Activated T-cell treated with anti-CD3 and anti-CD28 coated beads, Interleukin-2, amount 50 U/mL, for 4 hours (primary cell): ENCODE results near the gene PRAC2. TPM values are rescaled to one million over a fixed set of nuclear protein-coding genes. Genes with fewer than 3 reads are reported as not detected.

Experiments used
- ATAC-seq, 2 donors: fragments of 200-7000 bp; cut with Tn5 transposase; one replicate each; pipeline ENCODE4 v1.10.0; 2021
- DNase-seq: peaks from one replicate; pipeline ENCODE4 v3.0.0-alpha.2; 2020
- H3K27me3 Mint-ChIP-seq: one replicate; pipeline ENCODE4 v1.8.0; 2021; ENCODE audit warnings: low read depth, mixed read lengths
- H3K36me3 Mint-ChIP-seq: one replicate; pipeline ENCODE4 v1.8.0; 2022; ENCODE audit warnings: mixed read lengths; ENCODE audit not compliant: insufficient read depth
- H3K4me1 Mint-ChIP-seq: one replicate; pipeline ENCODE4 v1.8.0; 2021; ENCODE audit warnings: low read depth, mixed read lengths
- H3K4me3 Mint-ChIP-seq: one replicate; pipeline ENCODE4 v1.8.0; 2021; ENCODE audit warnings: mild to moderate bottlenecking, moderate library complexity, mixed read lengths
- H3K9me3 Mint-ChIP-seq: one replicate; pipeline ENCODE4 v1.8.0; 2021; ENCODE audit warnings: mixed read lengths
- total RNA-seq, 3 donors: library from RNA; stranded (reverse); gene quantifications; one replicate each; pipeline ENCODE4 v1.2.1, GENCODE V29; 2021

PRAC2 gene
- total RNA-seq, 3 donors from 2014 or later, result not detected

- no peak for ATAC-seq
- H3K4me1 Mint-ChIP-seq, result peaks cover 19% of the 10 kb centered on the region
These were observed 12.0 kb downstream of the PRAC2 start for GRCh38 chr17:48735062-48735351.

GRCh38 chr17:48737330-48738043 is 14.5 kb downstream of the PRAC2 start:
- Mint-ChIP-seq H3K27me3 (peaks cover 90% of the 10 kb centered on the region), H3K4me3 (no peak overlapping the region), H3K36me3 (no peaks in the 10 kb centered on the region), H3K9me3 (no peaks in the 10 kb centered on the region), H3K4me1 (peaks cover 19% of the 10 kb centered on the region)
- ATAC-seq (no peak), DNase-seq (no peak)

More at GRCh38 chr17:48735062-48735351, 12.0 kb downstream of the PRAC2 start:
- no peaks in the 10 kb centered on the region for H3K36me3 Mint-ChIP-seq
- no peaks in the 10 kb centered on the region for H3K9me3 Mint-ChIP-seq
- DNase-seq, result no peak
- H3K27me3 Mint-ChIP-seq, result peaks cover 88% of the 10 kb centered on the region
- H3K4me3 Mint-ChIP-seq, result no peak overlapping the region

- H3K4me1 Mint-ChIP-seq, result peaks cover 13% of the 10 kb centered on the region
- H3K36me3 Mint-ChIP-seq, result no peaks in the 10 kb centered on the region
- ATAC-seq, result no peak
- no peak overlapping the region for H3K4me3 Mint-ChIP-seq
- peaks cover 92% of the 10 kb centered on the region for H3K27me3 Mint-ChIP-seq
- no peak for DNase-seq
- no peaks in the 10 kb centered on the region for H3K9me3 Mint-ChIP-seq
These were observed 15.4 kb downstream of the PRAC2 start for GRCh38 chr17:48738424-48738802.

GRCh38 chr17:48738803-48739526 is 16.0 kb downstream of the PRAC2 start:
- peaks cover 7% of the 10 kb centered on the region for H3K4me1 Mint-ChIP-seq

GRCh38 chr17:48740537-48740936 is 17.6 kb downstream of the PRAC2 start:
- no peak overlapping the region for H3K4me3 Mint-ChIP-seq
- H3K9me3 Mint-ChIP-seq, result no peaks in the 10 kb centered on the region
- peaks cover 5% of the 10 kb centered on the region for H3K4me1 Mint-ChIP-seq
- H3K36me3 Mint-ChIP-seq, result no peaks in the 10 kb centered on the region
- no peak for DNase-seq
- H3K27me3 Mint-ChIP-seq, result peaks cover 89% of the 10 kb centered on the region
- no peak for ATAC-seq

More at GRCh38 chr17:48738803-48739526, 16.0 kb downstream of the PRAC2 start:
- DNase-seq, result no peak
- ATAC-seq, result no peak
- Mint-ChIP-seq H3K27me3 (peaks cover 92% of the 10 kb centered on the region), H3K9me3 (no peaks in the 10 kb centered on the region), H3K4me3 (no peak overlapping the region), H3K36me3 (no peaks in the 10 kb centered on the region)

GRCh38 chr17:48745381-48746275 is 22.6 kb downstream of the PRAC2 start:
- no peak overlapping the region for H3K4me3 Mint-ChIP-seq
- peaks cover 3% of the 10 kb centered on the region for H3K4me1 Mint-ChIP-seq
- H3K27me3 Mint-ChIP-seq, result peaks cover 89% of the 10 kb centered on the region
- H3K9me3 Mint-ChIP-seq, result no peaks in the 10 kb centered on the region
- DNase-seq, result no peak
- H3K36me3 Mint-ChIP-seq, result no peaks in the 10 kb centered on the region
- ATAC-seq, result no peak

GRCh38 chr17:48746916-48747444 is 24.0 kb downstream of the PRAC2 start:
- H3K36me3 Mint-ChIP-seq, result no peaks in the 10 kb centered on the region
- ATAC-seq, result no peak
- H3K27me3 Mint-ChIP-seq, result peaks cover 88% of the 10 kb centered on the region
- DNase-seq, result no peak
- H3K4me1 Mint-ChIP-seq, result peaks cover 3% of the 10 kb centered on the region
- no peak overlapping the region for H3K4me3 Mint-ChIP-seq
- H3K9me3 Mint-ChIP-seq, result no peaks in the 10 kb centered on the region

GRCh38 chr17:48747445-48748363 is 24.7 kb downstream of the PRAC2 start:
- DNase-seq (no peak), ATAC-seq (peak in 1 of 2 donors; percentile 27)
- peaks cover 87% of the 10 kb centered on the region for H3K27me3 Mint-ChIP-seq
- H3K4me1 Mint-ChIP-seq, result peaks cover 6% of the 10 kb centered on the region
- no peaks in the 10 kb centered on the region for H3K9me3 Mint-ChIP-seq
- H3K36me3 Mint-ChIP-seq, result no peaks in the 10 kb centered on the region
- no peak overlapping the region for H3K4me3 Mint-ChIP-seq

GRCh38 chr17:48748718-48749566 is 26.0 kb downstream of the PRAC2 start:
- Mint-ChIP-seq H3K4me1 (peaks cover 8% of the 10 kb centered on the region), H3K4me3 (no peak overlapping the region), H3K27me3 (peaks cover 87% of the 10 kb centered on the region), H3K9me3 (no peaks in the 10 kb centered on the region), H3K36me3 (no peaks in the 10 kb centered on the region)
- no peak for DNase-seq
- no peak for ATAC-seq

- peaks cover 89% of the 10 kb centered on the region for H3K27me3 Mint-ChIP-seq
- no peak for ATAC-seq
- no peak overlapping the region for H3K4me3 Mint-ChIP-seq
- H3K4me1 Mint-ChIP-seq, result peaks cover 8% of the 10 kb centered on the region
- no peaks in the 10 kb centered on the region for H3K36me3 Mint-ChIP-seq
- H3K9me3 Mint-ChIP-seq, result no peaks in the 10 kb centered on the region
- no peak for DNase-seq
These were observed 26.9 kb downstream of the PRAC2 start for GRCh38 chr17:48749621-48750553.

- Mint-ChIP-seq H3K9me3 (no peaks in the 10 kb centered on the region), H3K36me3 (no peaks in the 10 kb centered on the region), H3K27me3 (peaks cover 90% of the 10 kb centered on the region), H3K4me3 (no peak overlapping the region), H3K4me1 (peaks cover 8% of the 10 kb centered on the region)
- DNase-seq (no peak), ATAC-seq (no peak)
These were observed 28.2 kb downstream of the PRAC2 start for GRCh38 chr17:48751172-48751571.

GRCh38 chr17:48751733-48752398 is 28.9 kb downstream of the PRAC2 start:
- H3K9me3 Mint-ChIP-seq, result no peaks in the 10 kb centered on the region
- no peak for ATAC-seq
- DNase-seq, result no peak
- H3K36me3 Mint-ChIP-seq, result no peaks in the 10 kb centered on the region
- H3K4me3 Mint-ChIP-seq, result no peak overlapping the region
- peaks cover 5% of the 10 kb centered on the region for H3K4me1 Mint-ChIP-seq
- H3K27me3 Mint-ChIP-seq, result peaks cover 88% of the 10 kb centered on the region
